T47D (cell line): ENCODE data around the gene RNU5B-1.
"Not testable (repeated sequence)": the region's sequence is repeated elsewhere in the genome, so short reads cannot be mapped to it uniquely, and the experiment has no call there.

ENCODE experiments used
- DNase-seq, 2 experiments: peaks; one replicate each; pipeline versions ENCODE4 v3.0.0 to v3.0.0-alpha.2; 2011 to 2012; ENCODE audit warnings: low read depth in 1 of 2, low spot score in 1 of 2
- JUND ChIP-seq: IDR thresholded peaks from 2 replicates; pipeline ENCODE4 v1.6.1; 2012; ENCODE audit warnings: low read depth
- in situ Hi-C: cut with HindIII; loops from 2 replicates; pipeline ENCODE4 v1.10.0; 2016; ENCODE audit warnings: low sequenced_read_pairs, low pct_unique_long_range_greater_than_20kb

The RNU5B-1 gene

GRCh38 chr15:65346856-65347598 is 42.5 kb downstream of the RNU5B-1 start:
- TF ChIP-seq JUND, result no peak
- in situ Hi-C loops, result no loop called here
- no peak for DNase-seq

GRCh38 chr15:65347756-65348155 is 43.3 kb downstream of the RNU5B-1 start:
- DNase-seq, in situ Hi-C loops: not testable (repeated sequence)

GRCh38 chr15:65349338-65349737 is 44.9 kb downstream of the RNU5B-1 start:
- no peak for DNase-seq
- in situ Hi-C loops, result no loop called here
- TF ChIP-seq JUND, result no peak

- in situ Hi-C loops, DNase-seq: not testable (repeated sequence)
Observed at GRCh38 chr15:65351972-65352371, 47.5 kb downstream of the RNU5B-1 start.
